Limb (tissue), 2 donors: ENCODE data around the gene GCNA.
"Not testable (repeated sequence)": the region's sequence is repeated elsewhere in the genome, so short reads cannot be mapped to it uniquely, and the experiment has no call there.

Experiments
- DNase-seq, 2 donors: peaks; one replicate each; pipeline ENCODE4 v3.0.0-alpha.2; 2016; ENCODE audit errors: extremely low spot score in 2 of 2

Gene GCNA

GRCh38 chrX:71558920-71559319 lies 19.3 kb upstream of the GCNA start:
- no peak for DNase-seq

- not testable (repeated sequence) for DNase-seq
These were observed 18.5 kb upstream of the GCNA start for GRCh38 chrX:71559773-71560172.

GRCh38 chrX:71563921-71564320 lies 14.3 kb upstream of the GCNA start:
- no peak for DNase-seq

GRCh38 chrX:71565474-71566041 lies 12.7 kb upstream of the GCNA start:
- peak in 1 of 2 donors; percentile 1 for DNase-seq

- not testable (repeated sequence) for DNase-seq
These were observed 6.8 kb upstream of the GCNA start for GRCh38 chrX:71571390-71571789.

GRCh38 chrX:71573590-71573989 lies 4.6 kb upstream of the GCNA start:
- DNase-seq = no peak

- DNase-seq = no peak
These were observed 555 bp upstream of the GCNA start for GRCh38 chrX:71577682-71578081.

- DNase-seq = no peak
These were observed 1.1 kb downstream of the GCNA start for GRCh38 chrX:71579136-71579989.

GRCh38 chrX:71579990-71580380 lies 1.7 kb downstream of the GCNA start:
- DNase-seq = no peak

- no peak for DNase-seq
These were observed 3.0 kb downstream of the GCNA start for GRCh38 chrX:71581210-71581609.

GRCh38 chrX:71586929-71587328 lies 8.7 kb downstream of the GCNA start:
- no peak for DNase-seq

- not testable (repeated sequence) for DNase-seq
These were observed 15.0 kb downstream of the GCNA start for GRCh38 chrX:71593210-71593609.

GRCh38 chrX:71599965-71600364 lies 21.7 kb downstream of the GCNA start:
- DNase-seq = no peak

GRCh38 chrX:71603618-71604017 lies 25.4 kb downstream of the GCNA start:
- DNase-seq = no peak

- no peak for DNase-seq
These were observed 25.9 kb downstream of the GCNA start for GRCh38 chrX:71604141-71604540.

GRCh38 chrX:71604796-71605568 lies 26.7 kb downstream of the GCNA start:
- no peak for DNase-seq

GRCh38 chrX:71606536-71607216 lies 28.4 kb downstream of the GCNA start:
- no peak for DNase-seq

GRCh38 chrX:71607488-71607887 lies 29.3 kb downstream of the GCNA start:
- no peak for DNase-seq

GRCh38 chrX:71609095-71609750 lies 31.0 kb downstream of the GCNA start:
- no peak for DNase-seq

- not testable (repeated sequence) for DNase-seq
These were observed 33.5 kb downstream of the GCNA start for GRCh38 chrX:71611736-71612135.

GRCh38 chrX:71612256-71612655 lies 34.0 kb downstream of the GCNA start:
- DNase-seq = no peak
